ENCODE measurements around the gene C7orf57. TPM values are rescaled to one million over a fixed set of nuclear protein-coding genes. Genes with fewer than 3 reads are reported as not detected.

The C7orf57 gene
- total RNA-seq, 2 donors from 2014 or later = 0.34 TPM; not detected in 1

GRCh38 chr7:48011951-48012350 is 23.4 kb upstream of the C7orf57 start:
- intact Hi-C loops (cut with DNase I) = no loop called here
- H3K27me3 ChIP-seq (replicated peaks; ENCODE audit: insufficient read depth) = no peaks in the 10 kb centered on the region
- H3K9me3 ChIP-seq = no peaks in the 10 kb centered on the region
- H3K4me1 ChIP-seq (replicated peaks) = no peaks in the 10 kb centered on the region
- DNase-seq (ENCODE audit: low spot score) = no peak
- H3K4me3 ChIP-seq = no peak overlapping the region
- H3K27ac ChIP-seq = no peak overlapping the region
- 53% methylated on average over 3 of the region's 3 CpGs for WGBS
- TF ChIP-seq POLR2A (IDR thresholded peaks at IDR 0.05) = no peak
- TF ChIP-seq POLR2AphosphoS5 (IDR thresholded peaks at IDR 0.05) = no peak
- no peak for TF ChIP-seq CTCF (IDR thresholded peaks at IDR 0.05)
- no peaks in the 10 kb centered on the region for H3K36me3 ChIP-seq

GRCh38 chr7:48016641-48017040 is 18.7 kb upstream of the C7orf57 start:
- Histone ChIP-seq H3K9me3 (no peaks in the 10 kb centered on the region), H3K27ac (no peak overlapping the region), H3K4me1 (replicated peaks) (no peaks in the 10 kb centered on the region), H3K36me3 (no peaks in the 10 kb centered on the region), H3K4me3 (no peak overlapping the region), H3K27me3 (replicated peaks; ENCODE audit: insufficient read depth) (no peaks in the 10 kb centered on the region)
- no peak for TF ChIP-seq POLR2AphosphoS5 (IDR thresholded peaks at IDR 0.05)
- no peak for TF ChIP-seq CTCF (IDR thresholded peaks at IDR 0.05)
- no peak for TF ChIP-seq POLR2A (IDR thresholded peaks at IDR 0.05)
- DNase-seq (ENCODE audit: low spot score) = no peak
- intact Hi-C loops (cut with DNase I) = no loop called here

GRCh38 chr7:48017674-48018073 is 17.7 kb upstream of the C7orf57 start:
- WGBS = 87% methylated on average over 4 of the region's 4 CpGs
- no peak for DNase-seq (ENCODE audit: low spot score)
- H3K4me1 ChIP-seq (replicated peaks) = no peaks in the 10 kb centered on the region
- H3K27ac ChIP-seq = no peak overlapping the region
- H3K4me3 ChIP-seq = no peak overlapping the region
- no peaks in the 10 kb centered on the region for H3K36me3 ChIP-seq
- TF ChIP-seq POLR2A (IDR thresholded peaks at IDR 0.05) = no peak
- no peak for TF ChIP-seq POLR2AphosphoS5 (IDR thresholded peaks at IDR 0.05)
- TF ChIP-seq CTCF (IDR thresholded peaks at IDR 0.05) = no peak
- intact Hi-C loops (cut with DNase I) = no loop called here
- H3K9me3 ChIP-seq = no peaks in the 10 kb centered on the region
- no peaks in the 10 kb centered on the region for H3K27me3 ChIP-seq (replicated peaks; ENCODE audit: insufficient read depth)

- Histone ChIP-seq H3K27ac (no peak overlapping the region), H3K4me1 (replicated peaks) (no peaks in the 10 kb centered on the region), H3K4me3 (no peak overlapping the region), H3K27me3 (replicated peaks; ENCODE audit: insufficient read depth) (no peaks in the 10 kb centered on the region), H3K9me3 (no peaks in the 10 kb centered on the region), H3K36me3 (no peaks in the 10 kb centered on the region)
- intact Hi-C loops (cut with DNase I) = no loop called here
- TF ChIP-seq POLR2A (IDR thresholded peaks at IDR 0.05) (no peak), POLR2AphosphoS5 (IDR thresholded peaks at IDR 0.05) (no peak), CTCF (IDR thresholded peaks at IDR 0.05) (no peak)
- 46% methylated on average over 5 of the region's 5 CpGs for WGBS
- DNase-seq (ENCODE audit: low spot score) = no peak
These were observed 9.7 kb upstream of the C7orf57 start for GRCh38 chr7:48025624-48026023.

- 89% methylated on average over 6 of the region's 6 CpGs for WGBS
- intact Hi-C loops (cut with DNase I) = no loop called here
- Histone ChIP-seq H3K36me3 (no peaks in the 10 kb centered on the region), H3K9me3 (no peaks in the 10 kb centered on the region), H3K27ac (no peak within 1 kb of the TSS), H3K4me3 (no peak within 1 kb of the TSS), H3K4me1 (replicated peaks) (no peaks in the 10 kb centered on the region), H3K27me3 (replicated peaks; ENCODE audit: insufficient read depth) (no peaks in the 10 kb centered on the region)
- no peak for DNase-seq (ENCODE audit: low spot score)
- no peak for TF ChIP-seq POLR2AphosphoS5 (IDR thresholded peaks at IDR 0.05)
- TF ChIP-seq CTCF (IDR thresholded peaks at IDR 0.05) = no peak
- no peak for TF ChIP-seq POLR2A (IDR thresholded peaks at IDR 0.05)
These were observed 6.4 kb upstream of the C7orf57 start, which contains the start of gene SUN3 for GRCh38 chr7:48028938-48029337. TSS of gene SUN3 (minus strand) at chr7:48029107. CDS start at chr7:48028938, 169 bp downstream.
